Fibroblast of peridontal ligament (primary cell): ENCODE measurements around the gene VSTM1.

Experiments used
- DNase-seq: peaks from one replicate; pipeline ENCODE4 v3.0.0-alpha.2; 2010; ENCODE audit errors: extremely low read depth

Gene VSTM1

DNA sequence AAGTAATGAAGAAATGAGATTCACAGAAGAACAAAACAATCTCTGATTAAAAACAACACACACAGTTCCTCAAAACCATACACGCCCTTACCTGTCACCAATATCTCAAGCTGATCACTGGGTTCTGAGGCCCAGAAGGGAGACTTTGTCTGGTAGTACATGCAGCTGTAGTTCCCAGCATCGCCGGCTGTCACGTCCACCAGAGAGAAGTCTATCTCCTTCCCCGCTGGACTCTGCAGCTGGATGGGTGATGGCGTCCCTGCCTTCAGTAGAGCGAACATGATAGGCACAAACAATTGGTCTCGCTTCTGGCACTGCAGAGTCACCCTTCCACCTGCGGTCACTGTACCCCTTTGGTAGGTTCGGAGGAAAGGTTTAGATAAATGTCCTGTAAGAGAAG, 10.1 kb upstream of the VSTM1 start:
- no peak for DNase-seq

DNA sequence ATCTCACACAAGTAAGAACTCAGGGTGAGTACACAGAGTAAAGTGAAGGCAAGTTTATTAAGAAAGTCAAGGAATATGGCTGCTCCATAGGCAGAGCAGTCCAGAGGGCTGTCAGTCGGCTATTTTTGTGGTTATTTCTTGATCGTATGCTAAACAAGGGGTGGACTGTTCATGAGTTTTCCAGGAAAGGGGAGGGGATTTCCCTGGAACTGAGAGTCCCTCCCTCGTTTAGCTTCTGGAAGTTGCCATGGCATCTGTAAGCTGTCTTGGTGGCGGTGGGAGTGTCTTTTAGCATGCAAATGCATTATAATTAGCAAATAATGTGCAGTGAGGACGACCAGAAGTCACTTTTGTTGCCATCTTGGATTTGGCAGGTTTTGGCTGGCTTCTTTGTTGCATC, 5.8 kb upstream of the VSTM1 start:
- no peak for DNase-seq

DNA sequence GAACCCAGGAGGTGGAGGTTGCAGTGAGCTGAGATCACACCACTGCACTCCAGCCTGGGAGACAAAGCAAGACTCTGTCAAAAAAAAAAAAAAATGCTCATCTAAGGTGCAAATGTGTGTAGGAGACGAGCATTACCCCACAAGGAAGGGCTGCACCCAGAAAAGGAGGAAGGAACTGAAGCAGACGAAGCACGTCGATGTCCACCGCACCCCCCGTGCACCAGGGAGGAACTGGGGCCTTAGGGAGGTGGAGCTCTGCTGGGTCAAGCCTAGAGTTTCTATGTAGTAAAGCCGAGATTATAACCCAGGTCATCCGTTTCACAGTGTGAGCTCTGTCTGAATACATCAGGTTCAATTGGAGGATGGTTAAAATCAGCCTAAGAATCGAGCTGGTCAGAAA, 1.1 kb downstream of the VSTM1 start:
- DNase-seq: no peak

DNA sequence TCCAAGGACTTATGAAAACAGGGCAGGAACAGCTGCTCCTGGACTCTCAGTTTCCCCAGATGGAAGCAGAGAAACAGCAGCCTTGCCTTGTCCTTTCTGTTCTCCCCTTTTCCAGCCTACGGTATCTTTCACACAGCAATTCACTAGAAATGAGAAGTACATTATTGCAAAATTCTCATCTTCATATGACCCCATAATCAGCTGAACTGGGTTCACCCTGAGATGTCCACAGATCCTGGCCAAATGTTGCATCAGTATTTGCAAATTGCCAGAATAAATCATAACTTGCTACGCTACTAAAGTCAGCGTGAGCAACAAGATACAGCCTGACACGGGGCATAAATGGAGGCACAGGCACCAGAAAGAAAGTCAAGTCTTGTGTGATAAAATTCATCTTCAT, 16.1 kb downstream of the VSTM1 start:
- DNase-seq: no peak

- DNase-seq: no peak
Observed at GRCh38 chr19:54045771-54046170, 17.9 kb downstream of the VSTM1 start.

GRCh38 chr19:54042989-54043388, 20.7 kb downstream of the VSTM1 start:
- no peak for DNase-seq

- DNase-seq: no peak
Observed at GRCh38 chr19:54041969-54042606, 21.6 kb downstream of the VSTM1 start.

DNA sequence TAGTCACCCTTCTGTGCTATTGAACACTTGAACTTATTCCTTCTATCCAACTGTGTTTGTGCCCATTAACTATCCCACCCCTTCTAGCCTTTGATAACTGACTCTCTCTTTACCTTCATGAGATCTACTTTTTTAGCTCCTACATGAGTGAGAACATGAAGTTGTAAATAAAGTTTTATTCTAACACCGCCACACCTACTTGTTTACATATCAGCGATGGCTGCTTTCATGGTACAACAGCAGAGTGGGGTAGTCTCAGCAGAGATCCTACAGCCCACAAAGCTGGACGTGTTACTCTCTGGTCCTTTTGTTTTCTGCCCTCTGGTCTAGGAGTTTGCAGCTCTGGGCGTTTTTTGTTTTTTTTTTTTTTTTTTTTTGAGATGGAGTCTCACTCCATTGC, 23.7 kb downstream of the VSTM1 start:
- DNase-seq: no peak

GRCh38 chr19:54036542-54036941, 27.2 kb downstream of the VSTM1 start:
- DNase-seq: peak; percentile 5

DNA sequence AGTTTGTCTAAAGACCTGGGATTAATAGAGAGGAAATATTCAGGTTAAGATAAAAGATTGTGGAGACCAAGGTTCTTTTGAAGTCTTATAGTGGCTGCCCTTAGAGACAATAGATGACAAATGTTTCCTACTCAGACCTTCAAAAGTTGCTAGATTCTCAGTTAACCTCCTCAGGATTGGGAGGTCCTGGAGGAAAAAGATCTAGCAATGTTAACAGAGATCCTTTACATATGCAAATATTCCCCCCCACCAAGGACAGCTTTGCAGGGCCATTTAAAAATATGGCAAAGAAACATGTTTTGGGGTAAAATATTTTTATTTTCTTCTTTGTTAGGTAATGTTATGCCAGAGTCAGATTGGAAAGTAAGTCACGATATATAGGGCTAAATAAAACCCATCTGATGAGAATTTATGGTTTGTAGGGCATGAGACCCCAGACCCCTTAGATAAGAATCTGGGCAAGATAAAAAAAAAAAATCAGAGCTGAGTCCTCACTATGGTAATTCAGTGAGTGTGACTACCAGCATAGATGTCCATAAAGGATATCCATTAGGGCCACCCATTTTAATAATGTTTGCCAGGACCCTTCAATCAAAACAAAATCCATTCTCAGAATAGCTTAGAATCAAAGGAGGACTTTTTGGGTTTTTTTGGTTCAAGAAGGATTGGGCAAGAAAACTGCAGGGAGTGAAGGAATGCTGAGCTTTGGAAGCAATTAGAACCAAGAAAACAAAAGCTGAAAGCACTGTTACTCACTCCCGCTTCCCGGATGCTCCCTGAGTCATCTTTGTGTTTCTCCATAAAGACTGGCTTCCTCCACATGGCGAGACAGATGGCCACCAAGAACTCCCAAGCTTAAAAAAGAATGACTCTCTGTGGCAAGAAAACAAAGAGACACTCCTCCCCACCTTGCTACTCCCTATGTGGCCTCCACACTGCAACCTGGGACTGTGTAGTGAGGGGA, 28.2 kb downstream of the VSTM1 start:
- peak; percentile 94 for DNase-seq

- peak; percentile 49 for DNase-seq
Observed at GRCh38 chr19:54030895-54031586, 32.7 kb downstream of the VSTM1 start.

DNA sequence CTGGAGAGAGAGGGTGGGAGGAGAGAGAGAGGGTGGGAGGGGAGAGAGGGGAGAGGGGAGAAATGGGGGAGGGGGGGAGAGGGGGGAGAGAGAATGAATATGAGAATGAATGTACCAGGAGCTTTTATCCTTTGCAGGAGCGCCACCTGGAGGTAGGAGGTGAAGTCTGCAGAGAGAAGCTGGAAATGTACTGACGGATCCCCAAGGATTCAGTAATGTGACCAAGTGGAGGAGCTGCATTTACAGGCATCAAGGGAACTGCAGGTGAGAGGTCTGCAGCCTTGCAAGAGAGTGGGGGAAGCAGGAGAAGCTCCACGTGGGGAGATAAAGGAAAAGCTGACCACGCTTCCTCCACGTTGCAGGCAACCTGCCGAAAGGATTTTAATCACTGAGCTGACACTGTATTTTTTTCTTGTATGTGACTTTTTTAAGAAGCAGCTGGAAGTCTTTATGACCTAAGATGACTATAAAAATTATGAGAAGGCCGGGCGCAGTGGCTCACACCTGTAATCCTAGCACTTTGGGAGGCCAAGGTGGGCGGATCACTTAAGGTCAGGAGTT, 33.7 kb downstream of the VSTM1 start:
- peak; percentile 71 for DNase-seq

DNA sequence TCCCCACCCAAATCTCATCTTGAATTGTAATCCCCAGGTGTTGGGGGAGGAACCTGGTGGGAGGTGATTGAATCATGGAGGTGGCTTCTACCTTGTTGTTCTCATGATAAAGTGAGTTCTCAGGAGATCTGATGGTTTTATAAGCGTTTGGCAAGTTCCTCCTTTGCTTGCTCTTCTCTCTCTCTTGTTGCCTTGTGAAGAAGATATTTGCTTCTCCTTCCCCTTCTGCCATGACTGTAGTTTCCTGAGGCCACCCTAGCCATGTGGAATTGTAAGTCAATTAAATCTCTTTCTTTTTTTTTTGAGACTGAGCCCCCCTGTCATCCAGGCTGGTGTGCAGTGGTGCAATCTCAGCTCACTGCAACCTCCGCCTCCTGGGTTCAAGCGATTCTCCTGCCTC, 34.4 kb downstream of the VSTM1 start:
- DNase-seq: no peak

DNA sequence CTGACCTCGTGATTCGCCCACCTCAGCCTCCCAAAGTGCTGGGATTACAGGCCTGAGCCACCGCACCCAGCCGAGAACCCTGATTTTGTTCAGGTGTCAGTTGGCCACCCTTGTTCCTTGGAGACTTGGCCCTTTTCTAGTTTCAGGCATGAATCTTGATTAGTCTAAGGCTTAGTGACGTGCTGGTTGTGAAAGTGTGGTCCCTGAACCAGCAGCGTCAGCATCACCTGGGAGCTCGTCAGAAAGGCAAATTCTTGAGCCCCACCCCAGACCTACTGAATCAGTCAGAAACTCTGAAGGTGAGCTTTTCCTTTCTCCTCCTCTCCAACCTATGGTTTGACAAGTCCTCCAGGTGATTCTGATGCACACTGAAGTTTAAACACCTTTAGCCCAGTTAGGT, 37.0 kb downstream of the VSTM1 start:
- no peak for DNase-seq

DNA sequence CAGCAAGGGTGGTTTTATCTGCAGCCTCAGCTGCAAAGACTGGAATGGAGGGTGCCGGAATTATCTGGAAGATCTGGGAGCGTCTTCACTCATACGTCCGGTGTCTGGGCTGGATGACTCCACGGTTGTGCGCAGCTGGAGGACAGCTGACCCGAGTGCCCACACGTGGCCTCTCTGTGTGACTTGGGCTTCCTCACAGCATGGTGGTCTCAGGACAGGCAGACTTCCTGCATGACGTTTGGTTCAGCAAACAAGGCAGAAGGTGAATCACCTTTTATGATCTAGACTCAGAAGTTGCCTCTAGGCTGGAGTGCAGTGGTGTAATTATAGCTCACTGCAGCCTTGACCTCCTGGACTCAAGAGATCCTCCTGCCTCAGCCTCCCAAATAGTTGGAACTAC, 39.0 kb downstream of the VSTM1 start:
- DNase-seq: no peak

DNA sequence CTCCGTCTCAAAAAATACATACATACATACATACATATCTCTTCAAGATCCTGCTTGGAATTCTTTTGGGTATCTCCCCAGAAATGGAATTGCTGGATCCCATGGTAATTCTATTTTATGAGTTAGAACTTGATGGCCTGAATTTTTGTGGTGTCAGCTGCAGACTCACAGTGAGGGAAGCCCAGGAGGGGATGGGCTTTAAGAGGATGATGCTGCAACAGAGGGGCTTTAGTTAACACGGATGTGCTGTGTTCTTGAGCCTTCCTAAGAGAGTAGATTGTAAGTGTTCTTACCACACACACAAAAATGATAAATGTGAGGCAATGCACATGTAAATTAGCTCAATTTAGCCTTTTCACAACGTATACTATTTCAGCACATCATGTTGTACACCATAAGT, 40.5 kb downstream of the VSTM1 start:
- DNase-seq: peak; percentile 4

GRCh38 chr19:54021932-54022331, 41.8 kb downstream of the VSTM1 start:
- no peak for DNase-seq

DNA sequence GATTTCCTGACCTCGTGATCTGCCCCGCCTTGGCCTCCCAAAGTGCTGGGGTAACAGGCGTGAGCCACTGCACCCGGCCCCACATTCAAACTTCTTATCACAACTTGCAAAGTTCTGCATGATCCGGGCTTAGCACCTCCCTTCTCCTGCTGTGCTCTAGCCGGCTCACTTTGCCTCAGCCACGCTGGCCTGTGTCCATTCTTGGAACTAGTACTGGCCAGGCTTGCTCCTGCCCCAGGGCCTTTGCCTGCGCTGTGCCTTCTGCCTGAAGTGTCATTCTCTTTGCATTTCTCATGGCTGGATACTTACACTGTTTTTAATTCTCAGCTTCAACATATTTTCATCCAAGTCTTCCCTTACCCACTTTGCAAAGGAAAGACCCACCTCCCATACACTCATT, 42.3 kb downstream of the VSTM1 start:
- DNase-seq: no peak

DNA sequence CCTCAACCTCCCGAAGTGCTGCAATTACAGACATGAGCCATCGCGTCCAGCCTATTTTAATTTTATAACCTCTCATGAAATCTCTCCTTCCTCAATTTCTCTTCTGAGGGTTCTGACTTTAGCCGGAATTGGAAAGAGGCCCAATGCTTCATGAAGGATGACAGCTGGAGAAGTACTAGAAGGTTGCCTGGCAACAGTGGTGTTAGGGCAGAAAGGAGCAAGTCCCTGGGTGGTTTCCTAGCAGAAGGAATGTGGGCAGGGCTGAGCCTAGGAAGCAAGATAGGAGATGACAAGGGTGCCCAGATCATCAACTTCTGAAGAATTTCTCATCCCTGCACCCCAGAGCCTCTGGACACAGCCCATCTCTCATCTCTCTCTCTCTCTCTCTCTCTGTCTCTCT, 46.4 kb downstream of the VSTM1 start:
- DNase-seq: peak; percentile 11

- no peak for DNase-seq
Observed at GRCh38 chr19:54014920-54015560, 48.7 kb downstream of the VSTM1 start.

- no peak for DNase-seq
Observed at GRCh38 chr19:54013866-54014265, 49.8 kb downstream of the VSTM1 start.
